GM12878 (cell line): Measurements from ENCODE around the gene APOLD1.
"Not testable (repeated sequence)": the region's sequence is repeated elsewhere in the genome, so short reads cannot be mapped to it uniquely, and the experiment has no call there.

Experiments
- CBX3 ChIP-seq: fragments of 200-600 bp; sonication (generic); IDR thresholded peaks from 2 replicates; pipeline ENCODE4 v1.6.1; 2016; ENCODE audit warnings: low read depth, borderline replicate concordance
- EP300 ChIP-seq, 2 experiments: fragments of 150-350 bp in 1 of 2; IDR thresholded peaks; 2 replicates each; pipeline ENCODE4 v1.6.1; 2011 to 2012; ENCODE audit warnings: low read depth in 2 of 2, low read length in 2 of 2, borderline replicate concordance in 1 of 2, improper control_type of control experiment in 1 of 2, inconsistent platforms in 1 of 2; ENCODE audit not compliant: control insufficient read depth in 1 of 2
- HCFC1 ChIP-seq: fragments of 150-350 bp; IDR thresholded peaks from 2 replicates; pipeline ENCODE4 v1.6.1; 2014; ENCODE audit warnings: low read length
- KAT2A ChIP-seq: conservative IDR thresholded peaks from 2 replicates; pipeline ENCODE4 v1.6.1; 2011; ENCODE audit warnings: low read depth, low read length; ENCODE audit not compliant: control insufficient read depth
- KLF5 ChIP-seq: fragments of 450-650 bp; IDR thresholded peaks from 2 replicates; pipeline ENCODE4 v1.6.1; 2014; ENCODE audit warnings: mild to moderate bottlenecking; ENCODE audit not compliant: partially characterized antibody
- MTA2 ChIP-seq: fragments of 450-650 bp; IDR thresholded peaks from 2 replicates; pipeline ENCODE4 v1.6.1; 2016; ENCODE audit warnings: low read depth, mild to moderate bottlenecking, moderate library complexity
- POLR2AphosphoS5 ChIP-seq: IDR thresholded peaks from 2 replicates; pipeline ENCODE4 v1.6.1; 2011; ENCODE audit warnings: mild to moderate bottlenecking, low read length, inconsistent platforms
- SIX5 ChIP-seq: IDR thresholded peaks from 2 replicates; pipeline ENCODE4 v1.6.1; 2011; ENCODE audit warnings: mild to moderate bottlenecking, low read depth, low read length, moderate library complexity; ENCODE audit not compliant: severe bottlenecking
- SUPT20H ChIP-seq: IDR thresholded peaks from 2 replicates; pipeline ENCODE4 v1.6.1; 2011; ENCODE audit warnings: low read depth, mild to moderate bottlenecking, low read length, moderate library complexity, borderline replicate concordance; ENCODE audit not compliant: control insufficient read depth
- YY1 ChIP-seq: IDR thresholded peaks from 2 replicates; pipeline ENCODE4 v1.6.1; 2011; ENCODE audit warnings: low read depth, mild to moderate bottlenecking, low read length
- TF ChIP-seq, protein P1 (sequence below), 3 experiments: IDR thresholded peaks in 2 of 3; conservative IDR thresholded peaks in 1 of 3; 2 replicates each; pipeline ENCODE4 v1.5.1; 2011; ENCODE audit warnings: low read depth in 3 of 3, low read length in 3 of 3, mild to moderate bottlenecking in 3 of 3, control low read depth in 2 of 3, moderate library complexity in 2 of 3, inconsistent platforms in 1 of 3, mixed read lengths in 1 of 3; ENCODE audit not compliant: control insufficient read depth in 2 of 3, insufficient read depth in 1 of 3; ENCODE audit errors: extremely low read depth in 1 of 3

- not testable (repeated sequence) for TF ChIP-seq POLR2AphosphoS5; CBX3; HCFC1; KLF5; EP300 (IDR thresholded peaks at IDR 0.05; ENCODE audit: borderline replicate concordance in 1 of 2, control insufficient read depth in 1 of 2, low read depth in 2 of 2, low read length in 2 of 2); KAT2A; SIX5; MTA2; SUPT20H; YY1
- TF ChIP-seq, protein P1, sequence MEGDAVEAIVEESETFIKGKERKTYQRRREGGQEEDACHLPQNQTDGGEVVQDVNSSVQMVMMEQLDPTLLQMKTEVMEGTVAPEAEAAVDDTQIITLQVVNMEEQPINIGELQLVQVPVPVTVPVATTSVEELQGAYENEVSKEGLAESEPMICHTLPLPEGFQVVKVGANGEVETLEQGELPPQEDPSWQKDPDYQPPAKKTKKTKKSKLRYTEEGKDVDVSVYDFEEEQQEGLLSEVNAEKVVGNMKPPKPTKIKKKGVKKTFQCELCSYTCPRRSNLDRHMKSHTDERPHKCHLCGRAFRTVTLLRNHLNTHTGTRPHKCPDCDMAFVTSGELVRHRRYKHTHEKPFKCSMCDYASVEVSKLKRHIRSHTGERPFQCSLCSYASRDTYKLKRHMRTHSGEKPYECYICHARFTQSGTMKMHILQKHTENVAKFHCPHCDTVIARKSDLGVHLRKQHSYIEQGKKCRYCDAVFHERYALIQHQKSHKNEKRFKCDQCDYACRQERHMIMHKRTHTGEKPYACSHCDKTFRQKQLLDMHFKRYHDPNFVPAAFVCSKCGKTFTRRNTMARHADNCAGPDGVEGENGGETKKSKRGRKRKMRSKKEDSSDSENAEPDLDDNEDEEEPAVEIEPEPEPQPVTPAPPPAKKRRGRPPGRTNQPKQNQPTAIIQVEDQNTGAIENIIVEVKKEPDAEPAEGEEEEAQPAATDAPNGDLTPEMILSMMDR (IDR thresholded peaks at IDR 0.05 in 2 of 3, conservative IDR thresholded peaks at IDR 0.05 in 1 of 3; ENCODE audit: control insufficient read depth in 2 of 3, extremely low read depth in 1 of 3, insufficient read depth in 1 of 3, low read depth in 3 of 3, low read length in 3 of 3) = not testable (repeated sequence)
Measured at GRCh38 chr12:12820376-12820775, 34.9 kb downstream of the APOLD1 start.
